PC-9 (cell line): ENCODE results near the gene CEP170B. TPM values are rescaled to one million over a fixed set of nuclear protein-coding genes. Genes with fewer than 3 reads are reported as not detected.
"Not testable (repeated sequence)": the region's sequence is repeated elsewhere in the genome, so short reads cannot be mapped to it uniquely, and the experiment has no call there.

Experiments
- BruUV-seq: library from RNA; stranded (reverse); fragments of 400-500 nt; replicated peaks from 2 replicates; lab custom pipeline; 2021; lab: Mats Ljungman, UMichigan
- CTCF ChIA-PET: fragments of 300-600 bp; sonication (Branson Sonifier 250); formaldehyde crosslinking; loops from one replicate; lab custom pipeline; 2022; ENCODE audit warnings: antibody characterized with exemption; lab: Charles Lee
- POLR2A ChIA-PET: fragments of 300-600 bp; sonication (Branson Sonifier 250); formaldehyde crosslinking; loops from one replicate; lab custom pipeline; 2022; ENCODE audit warnings: antibody characterized with exemption; ENCODE audit not compliant: unreplicated experiment; lab: Charles Lee
- DNase-seq, 2 experiments: peaks; one replicate each; pipeline versions ENCODE4 v3.0.0 to v3.0.0-alpha.2; 2015 to 2022; ENCODE audit warnings: mixed read lengths in 1 of 2
- H2AFZ ChIP-seq: fragments of 200-600 bp; sonication (generic); 2 replicates; pipeline ENCODE4 v1.8.1; 2017; ENCODE audit warnings: antibody characterized with exemption
- H3F3A ChIP-seq: fragments of 200-600 bp; sonication (generic); 2 replicates; pipeline ENCODE4 v1.8.1; 2017; ENCODE audit warnings: antibody characterized with exemption, mild to moderate bottlenecking, low read depth; ENCODE audit not compliant: insufficient read depth
- H3K27ac ChIP-seq: fragments of 200-600 bp; sonication (generic); 2 replicates; pipeline ENCODE4 v1.6.1; 2016; ENCODE audit warnings: mixed run types
- H3K27me3 ChIP-seq: fragments of 200-600 bp; sonication (generic); 2 replicates; pipeline ENCODE4 v1.6.1; 2016; ENCODE audit warnings: low read depth, mixed run types; ENCODE audit not compliant: insufficient read depth
- H3K36me3 ChIP-seq: fragments of 200-600 bp; sonication (generic); 2 replicates; pipeline ENCODE4 v1.6.1; 2016; ENCODE audit warnings: low read depth, mixed run types
- H3K4me1 ChIP-seq: fragments of 200-600 bp; sonication (generic); replicated peaks from 2 replicates; pipeline ENCODE4 v1.6.1; 2016; ENCODE audit warnings: mixed run types; ENCODE audit not compliant: insufficient read depth
- H3K4me2 ChIP-seq: fragments of 200-600 bp; sonication (generic); 2 replicates; pipeline ENCODE4 v1.6.1; 2017; ENCODE audit warnings: mixed run types
- H3K4me3 ChIP-seq: fragments of 200-600 bp; sonication (generic); 2 replicates; pipeline ENCODE4 v1.6.1; 2016; ENCODE audit warnings: mixed run types
- H3K79me2 ChIP-seq: fragments of 200-600 bp; sonication (generic); 2 replicates; pipeline ENCODE4 v1.6.1; 2017; ENCODE audit warnings: low read depth, mixed run types
- H3K9me2 ChIP-seq: fragments of 200-600 bp; sonication (generic); 2 replicates; pipeline ENCODE4 v1.8.1; 2017; ENCODE audit warnings: mild to moderate bottlenecking; ENCODE audit not compliant: insufficient read depth
- H3K9me3 ChIP-seq: fragments of 200-600 bp; sonication (generic); 2 replicates; pipeline ENCODE4 v1.8.1; 2016; ENCODE audit warnings: low read depth; ENCODE audit not compliant: insufficient read depth
- H4K20me1 ChIP-seq: fragments of 200-600 bp; sonication (generic); 2 replicates; pipeline ENCODE4 v1.8.1; 2017; ENCODE audit not compliant: insufficient read depth
- intact Hi-C: fragments of 100-400 bp; cut with micrococcal nuclease; formaldehyde crosslinking; loops from one replicate; pipeline ENCODE4 v1.10.0; 2022; ENCODE audit not compliant: unreplicated experiment
- total RNA-seq: library from RNA; stranded (reverse); gene quantifications from 2 replicates; pipeline ENCODE4 v1.2.3, GENCODE V29; 2021

The CEP170B gene
- total RNA-seq, 1 experiment from 2014 or later = 25.7 TPM

DNA sequence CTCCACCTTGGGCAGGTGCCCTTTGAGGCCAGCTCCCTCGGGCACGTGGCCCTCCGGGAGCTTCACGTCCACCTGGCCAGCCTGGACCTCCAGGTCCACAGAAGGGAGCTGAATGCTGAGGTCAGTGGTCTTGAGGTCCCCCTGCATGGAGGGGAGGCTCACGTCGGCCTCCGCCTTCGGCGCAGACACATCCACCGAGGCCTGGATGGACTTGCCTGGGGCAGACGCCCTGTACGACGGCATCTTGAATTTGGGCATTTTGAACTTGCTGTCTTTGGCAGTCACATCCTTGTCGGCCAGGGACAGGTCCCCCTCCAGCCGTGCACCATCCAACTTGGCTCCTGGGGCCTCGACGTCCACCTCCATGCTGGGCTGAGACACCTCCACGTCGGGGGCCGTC, 80.2 kb downstream of the CEP170B start:
- H3K27me3 ChIP-seq, H3K9me2 ChIP-seq, H2AFZ ChIP-seq, CTCF ChIA-PET, H3K4me1 ChIP-seq, H3K9me3 ChIP-seq, DNase-seq, H4K20me1 ChIP-seq, H3K4me2 ChIP-seq, intact Hi-C loops, BruUV-seq, H3K36me3 ChIP-seq, H3K4me3 ChIP-seq, H3K79me2 ChIP-seq, H3K27ac ChIP-seq, H3F3A ChIP-seq, POLR2A ChIA-PET: not testable (repeated sequence)

Other genes with a start within 250 kb of the CEP170B start
- 107 and 113 TPM in 2 replicates for gene INF2, start 175.7 kb upstream of the CEP170B start, total RNA-seq
- gene ADSS1, start 141.0 kb upstream of the CEP170B start, total RNA-seq = 5.8 and 11.5 TPM in 2 replicates
- gene SIVA1, start 112.1 kb upstream of the CEP170B start, total RNA-seq = 85.8 and 116 TPM in 2 replicates
- 107 and 144 TPM in 2 replicates for gene AKT1, start 69.5 kb upstream of the CEP170B start, total RNA-seq
- 4.2 and 6.1 TPM in 2 replicates for gene ZBTB42, start 64.2 kb upstream of the CEP170B start, total RNA-seq
- gene PLD4, start 59.6 kb downstream of the CEP170B start, total RNA-seq = 0.05 TPM in 1 of 2 replicates, not detected in the other
- gene AHNAK2, start 113.1 kb downstream of the CEP170B start, total RNA-seq = 30.8 and 38.9 TPM in 2 replicates
- gene CLBA1, start 120.5 kb downstream of the CEP170B start, total RNA-seq = 12.5 and 12.6 TPM in 2 replicates
- 24.9 and 27.7 TPM in 2 replicates for gene CDCA4, start 155.8 kb downstream of the CEP170B start, total RNA-seq
- gene GPR132, start 200.2 kb downstream of the CEP170B start, total RNA-seq = 0.98 TPM in 1 of 2 replicates, not detected in the other